ENCODE data around the gene JADE1. TPM values are rescaled to one million over a fixed set of nuclear protein-coding genes. Genes with fewer than 3 reads are reported as not detected.

The JADE1 gene
- total and polyA plus RNA-seq, 9 of the 15 experiments (the other 6 are each of a cell fraction or from before 2014, with no cell fraction given) = 8.3 to 37.9 (median 24.4) TPM

GRCh38 chr4:128811571-128812441, 2.3 kb downstream of the JADE1 start (continued):
- TF ChIP-seq ATF2 (CRISPR knock-in tag; IDR thresholded peaks at IDR 0.05) (no peak), ZNF778 (CRISPR knock-in tag; IDR thresholded peaks at IDR 0.05) (no peak), SNIP1 (IDR thresholded peaks at IDR 0.05; ENCODE audit: low read depth) (no peak), HCFC1 (IDR thresholded peaks at IDR 0.05; ENCODE audit: low read depth, low read length) (peak; percentile 48), ASH1L (IDR thresholded peaks at IDR 0.05; ENCODE audit: borderline replicate concordance, low read depth, partially characterized antibody) (no peak), ZBTB7A (IDR thresholded peaks at IDR 0.05; ENCODE audit: borderline replicate concordance, control insufficient read depth, low read depth, low read length) (0 out of 2 replicates have a peak, but pooled peaks have one; percentile 10), FUS (optimal IDR thresholded peaks at IDR 0.05; ENCODE audit: low read depth, low read length) (peak; percentile 54), SMARCA5 (IDR thresholded peaks at IDR 0.05) (no peak), POLR2A (conservative IDR thresholded peaks at IDR 0.05) (peak; percentile 79), AFF1 (IDR thresholded peaks at IDR 0.05; ENCODE audit: low read depth in 1 of 2, partially characterized antibody in 2 of 2) (peak in 1 of 2 experiments; percentile 13), ZBTB17 (CRISPR knock-in tag; IDR thresholded peaks at IDR 0.05) (no peak), SMARCA4 (IDR thresholded peaks at IDR 0.05) (no peak), ZNF165 (CRISPR knock-in tag; IDR thresholded peaks at IDR 0.05; ENCODE audit: borderline replicate concordance) (no peak)

Data from K562 (cell line).